Measurements from ENCODE around the gene ROR2. TPM values are rescaled to one million over a fixed set of nuclear protein-coding genes. Genes with fewer than 3 reads are reported as not detected.

Gene ROR2
- total RNA-seq, 4 donors from 2014 or later = 35.6 to 67.6 (median 50.6) TPM

GRCh38 chr9:91863469-91863868 lies 86.6 kb downstream of the ROR2 start:
- no peak for DNase-seq
- Histone ChIP-seq H3K4me3 (no peak overlapping the region), H3K9me3 (no peaks in the 10 kb centered on the region), H3K36me3 (no peaks in the 10 kb centered on the region), H3K4me1 (peaks cover 0 to 4% of the 10 kb centered on the region in 2 donors), H3K27ac (no peak overlapping the region), H3K27me3 (no peaks in the 10 kb centered on the region)
- intact Hi-C loops (cut with DNase I; ENCODE audit: low total_unique reads) = no loop called here
- TF ChIP-seq POLR2A (IDR thresholded peaks at IDR 0.05) (no peak), CTCF (IDR thresholded peaks at IDR 0.05) (no peak)

GRCh38 chr9:91858213-91859030 lies 91.6 kb downstream of the ROR2 start:
- Histone ChIP-seq H3K27me3 (no peaks in the 10 kb centered on the region), H3K4me1 (no peaks in the 10 kb centered on the region), H3K27ac (peak overlapping the region in 1 of 2 donors; percentile 46), H3K9me3 (no peaks in the 10 kb centered on the region), H3K4me3 (no peak overlapping the region), H3K36me3 (no peaks in the 10 kb centered on the region)
- intact Hi-C loops (cut with DNase I; ENCODE audit: low total_unique reads) = no loop called here
- no peak for DNase-seq
- TF ChIP-seq CTCF (IDR thresholded peaks at IDR 0.05) = no peak
- TF ChIP-seq POLR2A (IDR thresholded peaks at IDR 0.05) = no peak

GRCh38 chr9:91857291-91858212 lies 92.5 kb downstream of the ROR2 start:
- no peaks in the 10 kb centered on the region for H3K9me3 ChIP-seq
- intact Hi-C loops (cut with DNase I; ENCODE audit: low total_unique reads) = no loop called here
- H3K4me3 ChIP-seq = no peak overlapping the region
- H3K27ac ChIP-seq = peak overlapping the region; percentile 30 to 46
- no peaks in the 10 kb centered on the region for H3K27me3 ChIP-seq
- DNase-seq = no peak
- no peak for TF ChIP-seq POLR2A (IDR thresholded peaks at IDR 0.05)
- TF ChIP-seq CTCF (IDR thresholded peaks at IDR 0.05) = no peak
- H3K36me3 ChIP-seq = no peaks in the 10 kb centered on the region
- H3K4me1 ChIP-seq = no peaks in the 10 kb centered on the region

- no peaks in the 10 kb centered on the region for H3K4me1 ChIP-seq
- no peak for DNase-seq
These were observed 93.6 kb downstream of the ROR2 start for GRCh38 chr9:91856419-91856818.

More at GRCh38 chr9:91856419-91856818, 93.6 kb downstream of the ROR2 start:
- Histone ChIP-seq H3K27ac (no peak overlapping the region), H3K9me3 (no peaks in the 10 kb centered on the region), H3K36me3 (no peaks in the 10 kb centered on the region), H3K27me3 (no peaks in the 10 kb centered on the region), H3K4me3 (no peak overlapping the region)
- intact Hi-C loops (cut with DNase I; ENCODE audit: low total_unique reads) = no loop called here
- TF ChIP-seq CTCF (IDR thresholded peaks at IDR 0.05) (no peak), POLR2A (IDR thresholded peaks at IDR 0.05) (no peak)

All from uterus (tissue), 4 donors.